ENCODE data around the gene CSMD2.
"Not testable (repeated sequence)": the region's sequence is repeated elsewhere in the genome, so short reads cannot be mapped to it uniquely, and the experiment has no call there.

- not testable (repeated sequence) for TF ChIP-seq CTCF, POLR2A (IDR thresholded peaks at IDR 0.05)
Observed at GRCh38 chr1:34016281-34016680, 148.7 kb downstream of the CSMD2 start.
